Loucy (cell line): ENCODE data around the gene INSR.

ENCODE experiments used
- EZH2phosphoT487 ChIP-seq: fragments of 200-600 bp; IDR thresholded peaks from 2 replicates; pipeline ENCODE4 v1.6.1; 2018; ENCODE audit warnings: antibody characterized with exemption, mild to moderate bottlenecking, moderate library complexity, borderline replicate concordance
- TF ChIP-seq, protein P1 (sequence below): fragments of 200-600 bp; sonication (generic); conservative IDR thresholded peaks from 2 replicates; pipeline ENCODE4 v1.5.1; 2014; ENCODE audit warnings: mild to moderate bottlenecking, antibody characterized with exemption, low read length

DNA sequence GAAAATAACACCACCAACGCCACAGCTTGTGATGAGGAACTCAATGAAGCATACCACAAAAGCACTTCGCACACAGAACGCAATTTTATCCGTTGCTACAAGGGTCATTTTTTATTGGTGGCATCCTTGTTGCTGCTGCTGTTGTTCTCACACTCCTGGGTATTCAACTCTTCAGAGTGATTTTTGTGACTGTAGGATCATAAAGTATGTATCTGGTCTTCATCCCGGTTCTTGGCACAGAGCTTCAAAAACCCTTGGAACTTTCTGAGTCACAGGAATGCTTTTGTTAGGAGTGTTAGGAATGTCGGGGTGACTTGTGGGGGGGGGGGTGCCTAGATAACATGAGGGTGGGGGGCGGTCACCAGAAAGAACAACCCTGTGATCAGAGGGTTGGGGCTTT lies 116.3 kb downstream of the INSR start:
- TF ChIP-seq, protein P1, sequence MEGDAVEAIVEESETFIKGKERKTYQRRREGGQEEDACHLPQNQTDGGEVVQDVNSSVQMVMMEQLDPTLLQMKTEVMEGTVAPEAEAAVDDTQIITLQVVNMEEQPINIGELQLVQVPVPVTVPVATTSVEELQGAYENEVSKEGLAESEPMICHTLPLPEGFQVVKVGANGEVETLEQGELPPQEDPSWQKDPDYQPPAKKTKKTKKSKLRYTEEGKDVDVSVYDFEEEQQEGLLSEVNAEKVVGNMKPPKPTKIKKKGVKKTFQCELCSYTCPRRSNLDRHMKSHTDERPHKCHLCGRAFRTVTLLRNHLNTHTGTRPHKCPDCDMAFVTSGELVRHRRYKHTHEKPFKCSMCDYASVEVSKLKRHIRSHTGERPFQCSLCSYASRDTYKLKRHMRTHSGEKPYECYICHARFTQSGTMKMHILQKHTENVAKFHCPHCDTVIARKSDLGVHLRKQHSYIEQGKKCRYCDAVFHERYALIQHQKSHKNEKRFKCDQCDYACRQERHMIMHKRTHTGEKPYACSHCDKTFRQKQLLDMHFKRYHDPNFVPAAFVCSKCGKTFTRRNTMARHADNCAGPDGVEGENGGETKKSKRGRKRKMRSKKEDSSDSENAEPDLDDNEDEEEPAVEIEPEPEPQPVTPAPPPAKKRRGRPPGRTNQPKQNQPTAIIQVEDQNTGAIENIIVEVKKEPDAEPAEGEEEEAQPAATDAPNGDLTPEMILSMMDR: no peak
- TF ChIP-seq EZH2phosphoT487: no peak
